ENCODE results near the gene SLX9. TPM values are rescaled to one million over a fixed set of nuclear protein-coding genes. Genes with fewer than 3 reads are reported as not detected.

Gene SLX9
- total and polyA plus RNA-seq, 7 donors: 9.7 to 38.8 (median 20.7) TPM

DNA sequence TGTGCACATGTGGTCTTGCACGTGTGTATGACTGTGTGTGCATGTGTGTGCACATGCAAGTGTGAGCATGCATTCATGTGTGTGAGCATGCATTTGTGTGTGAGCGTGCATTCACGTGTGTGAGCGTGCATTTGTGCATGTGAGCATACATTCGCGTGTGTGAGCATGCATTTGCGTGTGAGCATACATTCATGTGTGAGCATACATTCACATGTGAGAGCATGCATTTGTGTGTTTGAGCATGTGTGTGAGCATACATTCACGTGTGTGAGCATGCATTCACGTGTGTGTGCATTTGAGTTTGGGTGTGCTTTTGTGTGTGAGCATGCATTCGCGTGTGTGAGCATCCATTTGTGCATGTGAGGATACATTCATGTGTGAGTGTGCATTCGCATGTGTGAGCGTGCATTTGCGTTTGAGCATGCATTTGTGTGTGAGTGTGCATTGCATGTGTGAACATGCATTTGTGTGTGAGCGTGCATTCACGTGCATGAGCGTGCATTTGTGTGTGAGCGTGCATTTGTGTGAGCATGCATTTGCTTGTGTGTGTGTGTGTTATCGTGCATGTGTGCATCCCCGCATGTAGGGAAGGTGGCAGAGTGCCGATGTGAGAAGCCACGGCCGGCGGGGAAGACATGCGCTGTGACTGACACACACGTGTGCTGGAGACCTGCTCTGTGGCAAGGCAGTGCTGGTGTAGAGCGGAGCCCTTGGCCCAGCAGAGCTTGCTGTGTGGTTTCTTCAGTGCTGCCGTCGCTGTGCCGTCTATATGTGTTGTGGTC, 37.4 kb upstream of the SLX9 start:
- intact Hi-C loops (cut with DNase I): no loop called here
- WGBS, 2 donors: 92 to 93% methylated on average over 30 of the region's 30 CpGs

DNA sequence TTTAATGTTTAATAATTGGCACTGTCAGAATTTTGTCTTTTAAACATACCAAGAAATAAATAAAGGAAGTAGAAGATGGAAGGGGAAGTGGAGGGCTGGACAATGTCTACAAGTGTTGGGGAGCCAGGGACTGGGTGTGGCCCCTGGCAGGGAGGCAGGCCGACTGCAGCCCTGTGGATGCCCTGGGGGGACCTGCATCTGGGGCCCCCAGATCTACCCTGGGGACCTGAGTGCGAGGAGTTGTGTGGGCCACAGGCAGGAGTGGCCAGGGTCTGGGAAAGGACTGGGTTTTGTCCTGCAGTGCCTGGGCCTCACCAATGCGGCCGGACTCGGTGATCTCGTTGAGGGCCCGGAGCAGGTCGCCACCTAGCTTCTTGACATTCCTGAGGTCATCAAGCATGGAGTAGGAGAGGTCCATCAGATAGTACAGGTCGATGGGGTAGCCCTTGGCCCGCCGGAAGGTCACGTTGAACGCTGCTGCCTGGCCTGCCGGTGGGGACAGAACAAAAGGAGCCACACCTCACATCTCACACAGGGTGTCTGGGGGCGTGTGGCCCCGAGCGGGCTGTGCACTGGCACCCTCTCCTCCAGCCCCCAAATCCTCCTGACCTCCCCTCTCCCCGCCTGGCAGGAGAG, 36.7 kb upstream of the SLX9 start:
- no peaks in the 10 kb centered on the region for H3K27me3 ChIP-seq
- H3K4me3 ChIP-seq: no peak overlapping the region
- TF ChIP-seq POLR2AphosphoS5 (IDR thresholded peaks at IDR 0.05) (no peak), POLR2A (IDR thresholded peaks at IDR 0.05) (no peak), EP300 (IDR thresholded peaks at IDR 0.05) (no peak)
- TF ChIP-seq, protein P1, sequence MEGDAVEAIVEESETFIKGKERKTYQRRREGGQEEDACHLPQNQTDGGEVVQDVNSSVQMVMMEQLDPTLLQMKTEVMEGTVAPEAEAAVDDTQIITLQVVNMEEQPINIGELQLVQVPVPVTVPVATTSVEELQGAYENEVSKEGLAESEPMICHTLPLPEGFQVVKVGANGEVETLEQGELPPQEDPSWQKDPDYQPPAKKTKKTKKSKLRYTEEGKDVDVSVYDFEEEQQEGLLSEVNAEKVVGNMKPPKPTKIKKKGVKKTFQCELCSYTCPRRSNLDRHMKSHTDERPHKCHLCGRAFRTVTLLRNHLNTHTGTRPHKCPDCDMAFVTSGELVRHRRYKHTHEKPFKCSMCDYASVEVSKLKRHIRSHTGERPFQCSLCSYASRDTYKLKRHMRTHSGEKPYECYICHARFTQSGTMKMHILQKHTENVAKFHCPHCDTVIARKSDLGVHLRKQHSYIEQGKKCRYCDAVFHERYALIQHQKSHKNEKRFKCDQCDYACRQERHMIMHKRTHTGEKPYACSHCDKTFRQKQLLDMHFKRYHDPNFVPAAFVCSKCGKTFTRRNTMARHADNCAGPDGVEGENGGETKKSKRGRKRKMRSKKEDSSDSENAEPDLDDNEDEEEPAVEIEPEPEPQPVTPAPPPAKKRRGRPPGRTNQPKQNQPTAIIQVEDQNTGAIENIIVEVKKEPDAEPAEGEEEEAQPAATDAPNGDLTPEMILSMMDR (IDR thresholded peaks at IDR 0.05): no peak
- H3K9me3 ChIP-seq: no peaks in the 10 kb centered on the region
- no peak for DNase-seq
- H3K4me1 ChIP-seq: peaks cover 0 to 26% (median 15%) of the 10 kb centered on the region in 4 donors
- 86 to 89% methylated on average over 18 of the region's 18 CpGs for WGBS, 2 donors
- intact Hi-C loops (cut with DNase I): no loop called here
- H3K27ac ChIP-seq: no peak overlapping the region
- peaks cover 0 to 6% (median 0%) of the 10 kb centered on the region in 4 donors for H3K36me3 ChIP-seq

More for the DNA sequence above, 37.4 kb upstream of the SLX9 start:
- Histone ChIP-seq H3K4me3 (no peak overlapping the region), H3K4me1 (peaks cover 0 to 19% (median 8%) of the 10 kb centered on the region in 4 donors), H3K27me3 (no peaks in the 10 kb centered on the region), H3K9me3 (no peaks in the 10 kb centered on the region), H3K27ac (no peak overlapping the region), H3K36me3 (peaks cover 0 to 6% (median 0%) of the 10 kb centered on the region in 4 donors)
- TF ChIP-seq POLR2AphosphoS5 (IDR thresholded peaks at IDR 0.05): no peak
- TF ChIP-seq EP300 (IDR thresholded peaks at IDR 0.05): no peak
- DNase-seq: no peak

DNA sequence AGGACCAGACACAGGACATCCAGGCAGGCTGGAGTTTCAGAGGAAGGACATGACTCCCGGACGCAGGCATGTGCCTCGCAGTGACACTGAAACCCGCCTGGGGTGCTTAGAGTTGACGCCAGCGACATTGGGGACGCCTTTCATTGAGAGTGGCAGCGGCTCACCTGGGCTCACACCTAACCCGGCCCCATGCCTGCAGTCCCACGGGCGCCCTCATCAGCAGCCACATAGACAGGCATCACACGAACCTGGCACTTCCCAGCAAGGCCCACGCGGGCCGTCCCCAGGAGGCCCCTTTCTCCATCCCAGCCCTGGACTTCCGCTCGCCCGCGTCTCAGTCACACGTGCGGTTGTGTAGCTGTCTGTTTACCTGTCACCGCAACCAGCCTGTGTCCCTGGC, 36.1 kb upstream of the SLX9 start:
- Histone ChIP-seq H3K27ac (no peak overlapping the region), H3K27me3 (no peaks in the 10 kb centered on the region), H3K36me3 (peaks cover 0 to 6% (median 0%) of the 10 kb centered on the region in 4 donors), H3K9me3 (no peaks in the 10 kb centered on the region), H3K4me3 (no peak overlapping the region), H3K4me1 (peaks cover 0 to 31% (median 19%) of the 10 kb centered on the region in 4 donors)
- WGBS, 2 donors: 84% methylated on average over 22 of the region's 22 CpGs
- intact Hi-C loops (cut with DNase I): no loop called here
- DNase-seq: no peak
- TF ChIP-seq POLR2AphosphoS5 (IDR thresholded peaks at IDR 0.05) (no peak), POLR2A (IDR thresholded peaks at IDR 0.05) (no peak), EP300 (IDR thresholded peaks at IDR 0.05) (no peak)

DNA sequence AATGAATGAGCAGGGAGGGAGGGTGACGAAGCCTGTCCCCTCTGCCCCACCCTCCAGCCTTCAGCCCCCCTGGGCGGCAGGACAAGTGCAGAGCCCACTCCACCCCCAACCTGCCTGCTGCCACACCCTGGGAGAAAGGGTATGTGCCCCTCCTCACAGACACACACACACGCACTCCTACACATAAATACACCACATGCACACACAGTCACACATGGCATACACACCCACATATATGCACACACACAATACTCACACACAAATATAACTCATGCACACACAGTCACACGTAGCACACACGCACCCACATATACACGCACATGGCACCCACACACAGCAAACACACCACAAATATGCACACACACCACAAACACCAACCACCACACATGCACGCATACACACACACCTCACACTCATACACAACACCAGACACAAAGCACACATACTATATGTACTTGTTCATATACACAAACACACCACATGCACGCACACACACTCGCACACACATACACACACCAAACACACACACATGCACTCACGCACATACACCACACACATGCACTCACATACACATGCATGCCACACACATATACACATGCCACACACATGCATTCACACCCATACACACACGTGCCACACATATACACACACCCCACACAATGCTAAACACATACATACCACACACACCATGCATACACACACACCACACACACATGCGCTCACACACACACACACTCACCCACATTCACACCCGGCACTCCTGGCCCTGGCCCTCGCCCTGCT, 35.5 kb upstream of the SLX9 start:
- Histone ChIP-seq H3K9me3 (no peaks in the 10 kb centered on the region), H3K4me3 (no peak overlapping the region), H3K27me3 (no peaks in the 10 kb centered on the region), H3K27ac (no peak overlapping the region), H3K36me3 (peaks cover 0 to 6% (median 0%) of the 10 kb centered on the region in 4 donors), H3K4me1 (peaks cover 0 to 37% (median 25%) of the 10 kb centered on the region in 4 donors)
- TF ChIP-seq POLR2AphosphoS5 (IDR thresholded peaks at IDR 0.05) (no peak), POLR2A (IDR thresholded peaks at IDR 0.05) (no peak)
- TF ChIP-seq, protein P1 (IDR thresholded peaks at IDR 0.05): no peak
- DNase-seq: no peak
- WGBS, 2 donors: 89 to 91% methylated on average over 14 of the region's 14 CpGs
- intact Hi-C loops (cut with DNase I): no loop called here

DNA sequence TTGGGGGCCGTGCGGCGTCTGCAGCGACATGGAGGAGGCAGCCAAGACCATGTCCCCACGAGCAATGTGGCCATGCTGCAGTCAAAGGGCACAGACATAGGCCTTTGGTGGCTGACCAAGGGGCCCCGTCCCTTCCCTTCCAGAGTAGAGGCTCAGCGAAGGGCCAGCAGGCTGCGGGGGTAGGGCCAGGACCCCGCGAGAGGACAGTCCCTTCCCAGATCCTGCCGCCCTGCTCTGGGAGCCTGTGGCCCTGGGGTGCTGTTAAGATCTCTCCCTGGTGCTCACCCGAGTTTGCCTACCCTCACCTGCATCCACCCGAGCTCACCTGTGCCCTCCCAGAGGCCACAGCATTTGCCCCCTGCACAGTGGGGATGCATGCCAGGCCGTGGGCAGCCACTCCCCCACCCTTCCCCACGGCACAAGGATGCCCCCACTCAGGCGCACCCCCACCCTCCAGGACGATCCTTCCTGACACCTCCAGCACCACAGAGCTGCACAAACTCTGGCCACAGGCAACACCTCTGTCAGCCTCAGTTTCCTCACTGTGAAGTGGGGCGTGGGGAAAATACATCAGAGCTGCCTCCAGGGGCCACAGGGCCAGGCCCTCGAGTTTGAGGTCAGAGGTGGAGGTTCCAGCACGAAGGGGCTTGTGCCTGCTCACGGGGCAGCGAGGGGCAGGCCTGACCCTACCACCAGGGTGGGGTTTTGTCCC, 34.7 kb upstream of the SLX9 start:
- 90 to 93% methylated on average over 22 of the region's 22 CpGs for WGBS, 2 donors
- H3K27me3 ChIP-seq: no peaks in the 10 kb centered on the region
- H3K27ac ChIP-seq: peak overlapping the region in 2 of 4 donors; percentile 83 to 92
- DNase-seq: no peak
- H3K4me1 ChIP-seq: peaks cover 0 to 46% (median 31%) of the 10 kb centered on the region in 4 donors
- TF ChIP-seq POLR2AphosphoS5 (IDR thresholded peaks at IDR 0.05) (no peak), POLR2A (IDR thresholded peaks at IDR 0.05) (no peak)
- TF ChIP-seq, protein P1 (IDR thresholded peaks at IDR 0.05): no peak
- no peak overlapping the region for H3K4me3 ChIP-seq
- intact Hi-C loops (cut with DNase I): no loop called here
- peaks cover 0 to 6% (median 0%) of the 10 kb centered on the region in 4 donors for H3K36me3 ChIP-seq
- H3K9me3 ChIP-seq: no peaks in the 10 kb centered on the region

All from sigmoid colon (tissue), 7 donors.